ENCODE data around the gene ST6GALNAC5.

The ST6GALNAC5 gene

GRCh38 chr1:77030401-77031105 is 163.3 kb downstream of the ST6GALNAC5 start:
- TF ChIP-seq CTCF (IDR thresholded peaks at IDR 0.05; ENCODE audit: extremely low read depth, insufficient read depth, missing control alignments) = no peak
- no peak for DNase-seq (ENCODE audit: low spot score)
- in situ Hi-C loops (cut with MboI; ENCODE audit: low pct_unique_long_range_greater_than_20kb, low sequenced_read_pairs, unreplicated experiment) = no loop called here

GRCh38 chr1:77031106-77031662 is 163.9 kb downstream of the ST6GALNAC5 start:
- DNase-seq (ENCODE audit: low spot score) = no peak
- TF ChIP-seq CTCF (IDR thresholded peaks at IDR 0.05; ENCODE audit: extremely low read depth, insufficient read depth, missing control alignments) = no peak
- in situ Hi-C loops (cut with MboI; ENCODE audit: low pct_unique_long_range_greater_than_20kb, low sequenced_read_pairs, unreplicated experiment) = no loop called here

GRCh38 chr1:77036560-77036959 is 169.3 kb downstream of the ST6GALNAC5 start:
- in situ Hi-C loops (cut with MboI; ENCODE audit: low pct_unique_long_range_greater_than_20kb, low sequenced_read_pairs, unreplicated experiment) = no loop called here
- DNase-seq (ENCODE audit: low spot score) = no peak

GRCh38 chr1:77037038-77037437 is 169.8 kb downstream of the ST6GALNAC5 start:
- DNase-seq (ENCODE audit: low spot score) = no peak
- in situ Hi-C loops (cut with MboI; ENCODE audit: low pct_unique_long_range_greater_than_20kb, low sequenced_read_pairs, unreplicated experiment) = no loop called here
- no peak for TF ChIP-seq CTCF (IDR thresholded peaks at IDR 0.05; ENCODE audit: extremely low read depth, insufficient read depth, missing control alignments)

More at GRCh38 chr1:77036560-77036959, 169.3 kb downstream of the ST6GALNAC5 start:
- TF ChIP-seq CTCF (IDR thresholded peaks at IDR 0.05; ENCODE audit: extremely low read depth, insufficient read depth, missing control alignments) = no peak

- no peak for TF ChIP-seq CTCF (IDR thresholded peaks at IDR 0.05; ENCODE audit: extremely low read depth, insufficient read depth, missing control alignments)
- in situ Hi-C loops (cut with MboI; ENCODE audit: low pct_unique_long_range_greater_than_20kb, low sequenced_read_pairs, unreplicated experiment) = no loop called here
- no peak for DNase-seq (ENCODE audit: low spot score)
These were observed 170.7 kb downstream of the ST6GALNAC5 start for GRCh38 chr1:77038000-77038399.

GRCh38 chr1:77039111-77039510 is 171.8 kb downstream of the ST6GALNAC5 start:
- no peak for DNase-seq (ENCODE audit: low spot score)
- in situ Hi-C loops (cut with MboI; ENCODE audit: low pct_unique_long_range_greater_than_20kb, low sequenced_read_pairs, unreplicated experiment) = no loop called here
- no peak for TF ChIP-seq CTCF (IDR thresholded peaks at IDR 0.05; ENCODE audit: extremely low read depth, insufficient read depth, missing control alignments)
